GM19468 (cell line): Measurements from ENCODE around the gene UGT1A9.

Experiments
- ATAC-seq: cut with Tn5 transposase; IDR thresholded peaks from one replicate; pipeline ENCODE4 v1.9.1; 2021; ENCODE audit warnings: mild to moderate bottlenecking, moderate library complexity, moderate number of reproducible peaks; ENCODE audit not compliant: unreplicated experiment; ENCODE audit errors: extremely low read depth

UGT1A9 gene

DNA sequence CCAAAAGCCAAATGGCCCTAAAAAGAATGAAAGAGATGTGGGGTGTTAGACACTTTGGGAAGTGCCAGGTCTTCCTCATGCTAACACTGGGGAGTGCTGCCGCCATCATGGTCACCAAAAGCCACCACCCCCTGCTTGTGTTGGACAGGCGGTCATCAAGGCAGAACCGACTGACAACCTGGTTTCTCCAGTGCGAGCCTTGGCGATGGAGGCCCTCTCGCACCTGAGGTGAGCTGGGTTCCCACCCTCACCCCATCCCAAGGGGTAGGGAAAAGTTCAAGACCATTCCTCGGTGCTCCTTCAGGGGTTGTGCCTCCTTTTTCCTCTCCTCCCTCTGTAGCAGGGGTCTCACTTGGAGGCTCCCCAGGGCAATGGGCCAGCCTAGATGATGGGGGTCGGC, 140.0 kb downstream of the UGT1A9 start:
- no peak for ATAC-seq

DNA sequence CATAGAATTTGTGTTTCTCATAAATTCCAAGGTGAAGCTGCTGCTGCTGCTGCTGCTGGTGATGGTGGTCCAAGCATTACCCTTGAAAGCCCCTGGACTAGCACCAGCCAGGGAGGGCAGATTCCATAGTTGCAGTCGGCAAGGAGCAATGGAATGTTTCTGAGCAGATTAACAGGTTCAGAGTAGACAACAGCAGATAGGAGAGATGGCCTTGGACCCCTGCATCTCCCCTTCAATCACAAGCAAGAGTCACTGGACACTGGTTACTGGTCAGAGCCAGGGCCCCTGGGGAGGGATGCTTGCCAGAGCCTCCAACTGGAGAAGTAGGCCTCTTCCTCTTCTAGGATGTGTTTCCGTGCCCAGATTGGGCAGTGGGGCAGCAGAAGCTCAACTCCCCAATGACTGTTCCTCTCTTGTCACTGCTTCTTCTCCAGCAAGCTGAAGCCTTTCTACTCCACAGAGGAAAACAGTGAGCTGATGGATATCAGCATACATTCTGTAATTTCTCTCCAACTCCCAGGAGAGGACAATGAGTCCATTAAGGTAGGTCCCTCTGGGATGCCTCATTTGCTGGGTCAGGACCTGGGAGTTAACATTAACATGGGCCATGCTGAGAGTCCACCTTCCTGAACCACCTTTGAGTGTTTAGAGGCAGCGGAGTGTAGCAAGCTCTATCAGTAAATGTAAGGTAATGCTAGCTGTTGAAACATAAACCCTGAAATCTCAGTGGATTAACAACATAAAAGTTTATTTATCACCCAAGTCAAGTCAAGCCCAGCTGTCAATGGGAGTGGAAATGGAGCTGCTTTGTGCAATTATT, 141.7 kb downstream of the UGT1A9 start:
- no peak for ATAC-seq

DNA sequence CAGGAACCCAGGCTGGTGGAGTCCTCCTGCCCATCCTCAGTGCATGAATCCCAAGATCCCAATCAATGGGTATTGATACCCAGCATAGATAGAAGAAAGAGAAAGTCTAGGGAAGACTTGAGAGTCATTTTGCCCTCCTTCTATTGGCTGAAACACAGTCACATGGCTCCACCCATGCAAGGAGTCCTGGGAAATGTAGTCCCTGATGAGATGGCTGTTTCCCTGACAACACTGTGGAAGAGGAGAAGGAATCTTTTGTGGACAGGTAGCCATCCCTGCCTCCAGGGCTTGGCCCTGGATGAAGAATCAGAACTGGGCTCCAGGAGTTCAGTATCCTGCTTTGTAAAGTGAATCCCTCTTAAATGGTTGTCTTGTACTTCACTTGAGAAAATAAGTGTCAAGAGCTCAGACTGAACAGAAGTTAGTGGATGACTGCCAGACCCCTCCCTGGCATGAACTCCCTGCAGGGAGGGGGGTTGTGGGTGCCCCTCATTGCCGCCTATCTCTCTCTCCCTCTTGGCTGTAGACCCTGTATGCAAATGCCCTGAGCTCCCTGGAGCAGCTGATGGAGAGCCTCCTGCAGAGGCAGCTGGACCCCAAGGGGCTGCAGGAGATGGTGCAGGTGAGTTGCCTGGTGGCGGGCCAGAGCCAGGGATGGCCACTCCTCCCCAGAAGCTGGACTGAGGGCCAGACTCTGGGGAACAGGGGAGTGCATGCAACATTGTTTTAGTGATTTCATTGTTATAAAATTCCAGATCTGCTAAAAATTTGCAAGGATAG, 142.5 kb downstream of the UGT1A9 start:
- ATAC-seq: no peak

DNA sequence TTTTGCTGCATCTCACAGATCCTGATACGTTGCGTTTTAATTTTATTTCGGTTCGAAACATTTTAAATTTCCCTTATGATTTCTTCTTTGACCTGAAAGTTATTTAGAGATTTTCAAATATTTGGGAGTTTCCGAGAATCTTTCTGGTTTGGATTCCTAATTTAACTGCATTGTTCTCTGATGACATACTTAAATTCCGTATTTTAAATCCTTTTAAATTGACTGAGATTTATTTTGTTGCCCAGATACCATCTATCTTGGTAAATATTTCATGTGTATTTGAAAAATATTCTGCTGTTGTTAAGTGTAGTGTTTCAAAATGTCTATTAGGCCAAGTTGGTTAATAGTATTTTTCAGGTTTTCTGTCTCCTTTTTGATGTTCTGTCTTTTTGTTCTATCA, 144.2 kb downstream of the UGT1A9 start:
- no peak for ATAC-seq

GRCh38 chr2:233816334-233816733, 144.6 kb downstream of the UGT1A9 start:
- no peak for ATAC-seq

- ATAC-seq: no peak
Measured at GRCh38 chr2:233816771-233817170, 145.1 kb downstream of the UGT1A9 start.

DNA sequence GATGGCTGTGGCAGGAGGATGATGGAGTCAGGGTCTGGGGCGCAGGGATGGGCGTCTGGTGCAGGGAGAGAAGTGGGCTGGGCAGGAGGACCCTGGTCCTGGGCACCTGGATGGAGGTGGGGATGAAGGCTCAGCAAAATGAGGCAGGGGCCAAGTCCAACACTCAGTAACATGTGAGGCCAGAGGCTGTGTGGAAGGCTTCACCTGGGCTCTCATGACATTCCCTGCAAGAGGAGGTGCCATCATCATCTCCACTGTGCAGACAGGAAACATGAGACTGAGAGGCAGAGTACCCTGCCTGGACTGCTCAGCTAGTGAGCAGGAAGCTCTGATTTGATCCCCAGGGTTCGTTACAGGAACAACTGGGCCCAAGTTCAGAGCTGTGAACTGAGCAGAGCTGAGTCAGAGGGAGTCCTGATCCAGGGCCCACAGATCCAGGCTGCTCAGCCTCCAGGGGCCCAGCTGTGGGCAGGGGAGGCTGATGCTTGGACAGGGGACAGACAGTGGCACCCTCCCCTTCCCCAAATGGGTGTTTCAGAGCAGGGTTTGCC, 145.7 kb downstream of the UGT1A9 start:
- no peak for ATAC-seq

- no peak for ATAC-seq
Measured at GRCh38 chr2:233817995-233818638, 146.4 kb downstream of the UGT1A9 start.

DNA sequence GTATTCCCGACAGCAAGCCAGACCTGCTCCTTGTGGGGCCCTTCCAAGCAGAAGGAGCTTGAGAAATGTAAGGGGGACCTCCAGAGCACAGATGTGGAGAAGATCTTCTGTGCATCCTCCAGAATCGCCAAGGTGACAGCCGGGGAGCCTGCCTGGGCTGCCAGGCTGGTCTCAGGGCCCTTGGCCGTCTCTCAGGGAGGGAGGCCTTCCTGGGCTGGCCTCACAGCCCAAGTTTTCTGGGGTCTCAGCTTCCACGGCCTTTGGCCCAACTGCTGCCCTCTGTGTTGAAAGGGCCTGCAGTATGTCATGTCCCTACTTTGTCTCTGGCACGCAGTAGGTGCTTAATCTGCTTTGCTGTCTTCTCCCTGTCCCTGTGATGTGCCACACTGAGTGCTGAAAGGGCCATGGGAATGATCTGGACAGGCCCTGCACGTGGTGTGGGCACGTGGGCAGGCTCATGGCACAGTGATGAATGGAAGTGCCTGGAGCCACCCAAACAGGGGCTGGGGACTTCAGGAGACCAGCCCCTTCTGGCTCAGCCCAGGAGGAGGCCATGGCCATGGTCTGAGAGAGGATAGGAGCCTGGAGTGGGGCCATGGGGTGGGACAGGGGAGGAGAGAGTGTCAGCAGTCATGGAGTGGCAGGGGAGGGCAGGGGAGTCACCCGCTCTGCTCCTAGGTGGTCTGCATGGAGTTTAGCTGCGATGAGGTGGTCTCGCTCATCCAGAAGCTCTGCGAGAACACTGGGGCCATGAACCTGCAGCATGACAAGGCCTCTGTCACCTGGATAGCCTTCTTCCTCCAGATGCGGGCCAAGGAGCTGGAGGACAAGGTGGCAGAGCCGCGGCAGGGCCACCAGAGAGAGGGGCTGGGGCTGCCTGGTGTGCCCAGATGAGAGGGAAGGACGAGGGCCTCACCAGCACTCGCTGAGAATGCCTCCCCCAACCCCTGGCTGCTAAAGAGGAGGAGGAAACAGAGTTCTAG, 147.2 kb downstream of the UGT1A9 start:
- no peak for ATAC-seq

GRCh38 chr2:233819884-233820773, 148.4 kb downstream of the UGT1A9 start:
- ATAC-seq: no peak

DNA sequence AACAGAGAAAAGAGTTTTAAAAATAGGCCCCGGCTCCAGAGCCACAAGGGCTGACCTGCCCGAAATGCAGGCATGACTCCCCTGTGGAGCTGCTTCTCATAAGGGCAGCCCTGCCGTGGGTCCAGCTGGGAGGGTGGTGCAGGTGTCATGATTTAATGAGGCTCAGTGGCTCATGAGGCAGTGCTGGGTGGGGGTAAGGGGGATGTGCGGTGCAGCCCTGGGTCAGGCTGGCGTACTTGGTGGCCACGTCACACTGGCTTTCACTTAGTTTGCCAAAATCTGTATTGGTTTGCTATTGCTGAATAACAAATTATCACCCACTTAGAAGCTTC, 149.0 kb downstream of the UGT1A9 start:
- ATAC-seq: no peak

DNA sequence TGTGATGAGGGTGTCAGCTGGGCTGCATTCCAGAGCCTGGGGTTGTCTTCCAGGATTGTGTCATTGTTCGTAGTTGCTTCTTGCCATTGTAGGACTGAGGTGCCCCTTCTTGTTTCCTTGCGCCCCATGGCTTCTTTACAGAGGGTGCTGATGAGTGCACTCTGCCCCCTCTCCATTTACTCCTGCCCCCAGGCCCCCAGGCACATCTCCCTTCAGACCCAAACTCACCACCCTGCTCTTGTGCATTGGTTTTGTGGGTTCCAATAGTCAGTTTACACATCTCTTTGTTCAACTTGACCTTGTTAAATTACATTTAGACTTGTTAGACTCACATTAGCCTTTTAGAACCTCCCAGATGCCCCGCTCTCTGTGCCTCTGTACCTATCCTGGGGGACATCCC, 149.5 kb downstream of the UGT1A9 start:
- no peak for ATAC-seq

DNA sequence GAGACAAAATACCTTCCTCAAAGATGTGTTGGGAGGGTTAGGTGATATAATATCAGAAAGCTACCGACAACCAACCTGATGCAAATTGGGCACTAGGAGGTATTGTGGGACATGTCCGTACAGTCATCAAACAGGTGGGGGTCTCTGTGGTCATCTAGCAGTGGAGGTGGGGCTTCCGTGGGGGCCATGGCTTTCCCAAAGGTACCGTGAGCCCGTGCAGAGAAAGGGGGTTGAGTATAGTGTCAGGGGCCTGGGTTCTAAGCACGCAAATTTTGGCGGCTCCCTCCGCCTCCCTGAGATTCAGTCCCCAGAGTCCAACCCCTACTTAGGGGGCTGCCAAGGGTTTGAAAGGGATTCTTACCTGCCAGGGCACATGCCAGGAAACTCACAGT, 150.0 kb downstream of the UGT1A9 start:
- ATAC-seq: no peak

DNA sequence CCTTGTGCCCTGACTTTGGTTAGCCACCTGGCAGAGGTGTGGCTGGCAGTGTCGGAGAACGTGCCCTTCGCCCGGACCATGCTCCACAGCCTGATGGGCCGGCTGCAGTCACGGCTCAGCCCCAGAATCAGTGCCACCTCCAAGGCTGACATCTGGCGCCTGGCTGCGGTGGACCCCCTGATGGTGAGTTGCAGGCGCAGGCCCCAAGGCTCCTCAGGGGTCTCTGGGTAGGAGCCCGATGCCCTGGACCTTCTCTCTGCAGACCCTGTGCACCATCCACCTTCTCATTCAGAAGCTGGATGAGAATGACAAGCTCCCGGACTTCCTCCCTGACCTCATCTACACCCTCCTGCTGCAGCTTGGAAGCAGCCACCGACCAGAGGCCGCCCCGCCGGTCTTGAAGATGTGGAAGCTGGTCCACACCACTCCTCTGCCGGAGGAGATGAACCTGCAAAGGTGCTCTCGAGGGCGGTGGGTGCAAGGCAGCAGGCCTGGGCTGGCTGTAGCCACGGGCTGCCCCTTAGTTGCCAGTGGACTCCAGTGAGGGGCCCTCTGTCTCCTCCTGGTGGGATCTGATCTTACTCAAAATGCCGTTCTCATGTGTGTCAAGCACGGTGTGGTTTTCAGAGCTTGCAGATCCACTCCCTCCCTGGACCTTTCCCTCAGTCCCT, 150.5 kb downstream of the UGT1A9 start:
- no peak for ATAC-seq
